NCI-H2196 (cell line): ENCODE results near the gene RBM6.

ENCODE experiments used
- DNase-seq: peaks from one replicate; lab custom pipeline; 2025; ENCODE audit not compliant: unreplicated experiment; lab: John Stamatoyannopoulos, UW

RBM6 gene

DNA sequence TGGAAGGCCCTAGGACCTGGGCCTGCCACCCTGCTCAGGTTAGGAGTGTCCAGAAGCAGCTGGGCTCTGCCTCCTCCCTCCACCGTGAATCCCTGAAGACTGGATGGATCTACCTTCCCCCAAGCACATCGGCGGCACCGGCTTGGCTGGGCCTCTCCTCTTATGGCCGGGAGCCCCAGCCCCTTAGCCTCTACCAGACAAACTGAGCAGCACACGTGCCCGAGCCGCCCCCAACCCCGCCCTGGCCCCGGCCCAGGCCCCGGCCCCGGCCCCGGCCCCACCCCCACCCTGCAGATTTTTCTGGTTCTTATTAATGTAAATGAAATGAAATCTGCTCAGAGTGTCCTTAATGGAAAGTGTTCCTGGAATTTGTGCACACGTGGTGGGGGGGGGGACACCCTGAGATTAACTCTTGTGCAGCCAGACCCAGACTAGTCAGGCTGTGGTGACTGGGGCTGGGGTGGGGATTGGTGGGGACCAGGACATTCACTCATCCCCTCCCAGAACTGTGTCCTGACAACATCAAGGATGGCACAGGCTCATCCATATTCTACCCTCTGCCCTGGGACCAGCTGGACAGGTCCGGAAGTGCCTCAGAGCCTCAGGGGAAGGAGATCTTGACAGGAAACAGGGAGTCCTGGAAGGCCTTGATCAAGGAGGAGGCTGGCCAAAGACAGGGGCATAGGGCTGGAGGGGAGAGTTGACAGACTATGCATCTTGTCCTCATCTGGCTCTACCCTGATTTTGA lies 184.3 kb downstream of the RBM6 start:
- DNase-seq: no peak

DNA sequence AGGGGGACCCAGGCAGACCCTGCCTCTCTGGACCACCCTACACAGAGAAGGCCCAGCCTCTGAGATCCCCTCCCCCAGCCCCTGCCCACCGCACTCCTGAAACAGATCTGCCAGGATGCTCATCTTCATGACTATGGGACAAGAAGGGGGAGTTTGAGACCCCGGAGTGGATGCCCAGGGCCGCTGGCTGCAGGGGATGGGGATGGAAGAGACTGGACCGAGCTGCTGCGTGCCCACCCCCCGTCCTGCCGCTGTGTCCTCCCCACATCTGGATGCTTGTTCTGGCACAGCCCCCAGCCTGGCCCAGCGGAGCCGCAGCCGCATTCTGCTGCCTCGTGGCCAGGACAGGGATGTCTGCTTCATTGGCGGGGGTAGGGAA lies 184.8 kb downstream of the RBM6 start:
- DNase-seq: no peak

DNA sequence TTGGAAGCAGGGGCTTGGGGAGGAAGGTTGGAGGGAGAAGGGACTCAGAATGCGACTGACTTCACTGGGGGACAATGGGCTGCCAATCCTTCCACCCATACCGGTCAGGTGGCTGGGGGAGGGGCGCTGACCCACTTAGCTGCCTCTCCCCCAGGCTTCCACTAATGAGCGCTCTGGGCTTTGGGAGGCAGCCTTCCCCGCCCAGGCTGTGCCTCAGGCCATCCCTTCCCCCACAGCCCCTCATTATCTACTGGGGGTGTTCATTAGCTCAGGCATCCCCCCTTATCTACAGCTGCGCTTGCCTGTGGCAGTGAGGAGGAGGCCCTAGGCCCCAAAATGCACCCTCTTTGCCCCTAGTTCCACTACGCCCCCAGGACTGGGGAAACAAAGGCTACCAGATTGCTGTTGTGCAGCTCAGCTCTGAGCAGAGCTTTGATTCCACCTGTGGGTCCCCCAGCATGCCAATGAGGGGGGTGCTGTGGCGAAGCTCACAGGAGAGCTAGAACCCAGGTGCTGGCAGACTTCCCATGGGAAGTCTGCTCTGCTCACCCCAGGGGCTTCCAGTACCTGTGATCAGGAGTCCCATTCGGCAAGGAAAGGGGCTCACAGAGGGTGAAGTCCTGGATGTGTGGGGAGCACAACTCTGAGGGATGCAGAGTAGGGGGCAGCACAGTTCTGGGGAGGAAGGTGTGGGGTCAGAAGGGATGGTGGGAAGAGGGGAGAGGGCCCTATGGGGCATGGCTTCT lies 185.8 kb downstream of the RBM6 start:
- DNase-seq: no peak

DNA sequence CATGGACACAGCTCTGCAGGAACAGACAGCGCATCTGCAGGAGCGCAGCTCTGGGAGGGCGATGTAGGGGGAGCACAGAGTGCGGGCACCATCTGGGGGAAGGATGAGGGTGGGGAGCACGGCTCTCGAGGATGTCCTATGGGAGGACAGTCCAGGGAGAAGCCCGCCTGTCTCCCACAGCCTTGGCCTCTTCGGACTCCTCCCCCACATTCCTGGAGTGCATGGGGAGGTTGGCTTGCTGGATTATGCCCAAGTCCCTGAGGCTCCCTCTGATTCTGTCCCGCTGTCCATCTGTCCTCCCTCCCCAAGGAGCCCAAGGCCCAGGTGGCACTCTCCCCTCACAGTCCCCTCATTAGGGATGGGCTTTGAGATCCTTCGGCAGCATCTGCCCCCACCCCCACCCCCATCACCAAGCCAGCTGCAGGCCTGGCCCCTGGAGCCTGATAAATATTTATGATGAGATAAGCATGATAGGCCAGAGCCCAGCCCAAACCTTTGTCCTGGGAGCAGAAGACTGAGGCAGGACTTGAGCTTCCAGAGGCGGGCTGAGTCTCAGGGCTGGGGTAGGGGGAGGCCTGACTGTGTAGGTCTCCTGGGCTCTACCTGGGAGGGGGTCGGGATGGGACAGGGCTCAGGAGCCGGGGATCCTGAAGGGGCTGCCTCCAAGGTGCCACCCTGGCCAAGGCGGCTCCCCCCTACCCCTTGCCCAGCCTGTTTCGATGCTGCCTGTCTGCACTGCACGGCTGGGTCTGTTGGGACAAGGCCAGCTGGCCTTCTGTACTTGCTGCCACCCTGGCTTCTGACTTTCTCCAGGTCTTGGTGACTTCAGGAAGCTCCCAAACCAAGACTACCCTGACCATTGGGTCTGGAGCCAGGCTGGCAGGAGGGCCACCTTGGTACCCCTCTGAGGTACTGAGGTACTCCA lies 186.6 kb downstream of the RBM6 start:
- DNase-seq: no peak
